Cardiac fibroblast (primary cell): ENCODE measurements around the gene DPH2.

Source experiments
- DNase-seq, 2 donors: peaks; one replicate each; pipeline versions ENCODE4 v3.0.0 to v3.0.0-alpha.2; 2010; ENCODE audit warnings: low read depth in 2 of 2
- H3K4me3 ChIP-seq, 2 donors: replicated peaks in 1 of 2; 1 replicate in 1 of 2; 2 replicates in 1 of 2; pipeline ENCODE4 v1.5.1; 2011; ENCODE audit warnings: low read depth in 2 of 2, low read length in 2 of 2, mild to moderate bottlenecking in 2 of 2, moderate library complexity in 1 of 2
- CTCF ChIP-seq: IDR thresholded peaks from one replicate; pipeline ENCODE4 v1.5.1; 2011; ENCODE audit warnings: low read depth, mild to moderate bottlenecking, low read length, inconsistent platforms

DPH2 gene

DNA sequence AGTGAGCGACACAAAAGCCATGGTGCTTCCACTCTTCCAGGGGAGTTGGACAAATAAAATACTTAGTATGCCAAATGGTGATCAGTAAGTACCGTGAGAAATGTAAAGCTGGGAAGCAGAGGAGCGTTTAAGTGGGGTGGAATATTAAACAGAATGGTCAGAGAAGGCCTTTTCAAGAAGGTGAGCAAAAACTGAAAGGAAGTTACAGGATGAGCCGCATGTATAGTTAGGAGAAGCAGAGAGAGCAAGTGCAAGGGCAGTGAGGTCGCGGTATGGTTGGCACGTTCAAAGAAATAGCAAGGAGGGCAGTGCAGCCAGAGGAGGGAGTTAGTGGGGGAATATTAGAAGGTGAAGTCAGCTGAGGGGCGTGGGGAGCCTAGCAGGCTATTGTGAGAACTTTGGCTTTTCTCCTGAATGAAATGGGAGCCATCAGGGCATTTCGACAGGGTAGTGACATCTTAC, 4.2 kb downstream of the DPH2 start:
- no peak for TF ChIP-seq CTCF
- peak in 1 of 2 donors; percentile 14 for DNase-seq
- H3K4me3 ChIP-seq = peak overlapping the region; percentile 91 to 94

DNA sequence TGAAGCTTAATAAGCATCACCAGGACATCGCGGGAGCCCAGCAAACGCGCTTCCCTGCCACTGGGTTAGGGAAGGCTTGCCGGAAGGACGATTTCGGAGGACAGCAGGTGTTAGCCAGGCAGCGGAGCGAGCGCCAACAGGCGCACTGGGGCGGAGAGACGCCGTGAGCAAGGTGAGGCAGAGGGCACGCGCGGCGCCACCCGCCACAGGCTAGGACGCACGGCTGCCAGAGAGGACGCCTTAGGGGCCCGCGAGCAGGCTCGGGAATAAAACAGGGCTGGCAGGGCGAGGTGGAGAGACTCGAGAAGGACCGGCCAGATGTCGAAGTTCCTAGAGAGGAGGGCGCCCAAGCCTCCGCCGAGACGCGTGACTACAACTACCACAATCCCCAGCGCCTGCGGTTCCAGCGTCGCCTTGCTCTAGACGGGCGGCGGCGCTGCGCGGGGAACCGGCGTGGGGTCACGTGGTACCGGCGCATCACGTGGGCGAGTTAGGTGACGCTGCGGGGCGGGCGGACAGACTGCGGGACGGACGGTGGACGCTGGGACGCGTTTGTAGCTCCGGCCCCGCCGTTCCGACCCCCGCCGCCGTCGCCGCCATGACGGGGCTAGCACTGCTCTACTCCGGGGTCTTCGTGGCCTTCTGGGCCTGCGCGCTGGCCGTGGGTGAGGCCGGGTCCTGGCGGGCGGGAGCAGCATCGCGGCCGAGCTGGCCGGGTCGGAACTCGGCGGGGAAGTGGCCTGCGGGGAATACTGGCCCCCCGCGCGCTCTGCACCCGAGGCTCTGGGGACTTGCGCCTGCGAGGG, 4.8 kb downstream of the DPH2 start, which contains the start of gene ATP6V0B:
Gene ATP6V0B, plus strand, starts transcription at position 518 of the 806 bp plus-strand sequence. Its CDS starts 81 bp downstream, at position 599.
- peak within 1 kb of the TSS; percentile 91 to 94 for H3K4me3 ChIP-seq
- peak; percentile 94 for DNase-seq
- no peak for TF ChIP-seq CTCF

- TF ChIP-seq CTCF = no peak
- DNase-seq = peak; percentile 20 to 37
- peak overlapping the region; percentile 91 to 94 for H3K4me3 ChIP-seq
Observed at GRCh38 chr1:43975249-43975961, 5.6 kb downstream of the DPH2 start.

GRCh38 chr1:43976045-43976444, 6.2 kb downstream of the DPH2 start:
- no peak for TF ChIP-seq CTCF

DNA sequence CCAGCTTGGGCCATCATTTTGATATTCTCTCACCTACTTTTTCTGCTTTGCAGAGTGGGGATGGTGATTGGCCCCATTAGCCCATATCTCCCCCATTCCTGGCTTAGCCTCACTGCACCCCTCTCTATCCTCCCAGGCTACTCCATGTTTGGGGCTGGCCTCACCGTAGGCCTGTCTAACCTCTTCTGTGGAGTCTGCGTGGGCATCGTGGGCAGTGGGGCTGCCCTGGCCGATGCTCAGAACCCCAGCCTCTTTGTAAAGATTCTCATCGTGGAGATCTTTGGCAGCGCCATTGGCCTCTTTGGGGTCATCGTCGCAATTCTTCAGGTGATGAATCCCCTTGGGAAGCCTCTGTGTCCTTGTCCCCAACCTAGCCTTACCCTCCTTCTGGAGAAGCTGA, 7.1 kb downstream of the DPH2 start:
- no peak for TF ChIP-seq CTCF
- no peak overlapping the region for H3K4me3 ChIP-seq
- no peak for DNase-seq

More at GRCh38 chr1:43976045-43976444, 6.2 kb downstream of the DPH2 start:
- no peak for DNase-seq
- peak overlapping the region; percentile 91 to 94 for H3K4me3 ChIP-seq

DNA sequence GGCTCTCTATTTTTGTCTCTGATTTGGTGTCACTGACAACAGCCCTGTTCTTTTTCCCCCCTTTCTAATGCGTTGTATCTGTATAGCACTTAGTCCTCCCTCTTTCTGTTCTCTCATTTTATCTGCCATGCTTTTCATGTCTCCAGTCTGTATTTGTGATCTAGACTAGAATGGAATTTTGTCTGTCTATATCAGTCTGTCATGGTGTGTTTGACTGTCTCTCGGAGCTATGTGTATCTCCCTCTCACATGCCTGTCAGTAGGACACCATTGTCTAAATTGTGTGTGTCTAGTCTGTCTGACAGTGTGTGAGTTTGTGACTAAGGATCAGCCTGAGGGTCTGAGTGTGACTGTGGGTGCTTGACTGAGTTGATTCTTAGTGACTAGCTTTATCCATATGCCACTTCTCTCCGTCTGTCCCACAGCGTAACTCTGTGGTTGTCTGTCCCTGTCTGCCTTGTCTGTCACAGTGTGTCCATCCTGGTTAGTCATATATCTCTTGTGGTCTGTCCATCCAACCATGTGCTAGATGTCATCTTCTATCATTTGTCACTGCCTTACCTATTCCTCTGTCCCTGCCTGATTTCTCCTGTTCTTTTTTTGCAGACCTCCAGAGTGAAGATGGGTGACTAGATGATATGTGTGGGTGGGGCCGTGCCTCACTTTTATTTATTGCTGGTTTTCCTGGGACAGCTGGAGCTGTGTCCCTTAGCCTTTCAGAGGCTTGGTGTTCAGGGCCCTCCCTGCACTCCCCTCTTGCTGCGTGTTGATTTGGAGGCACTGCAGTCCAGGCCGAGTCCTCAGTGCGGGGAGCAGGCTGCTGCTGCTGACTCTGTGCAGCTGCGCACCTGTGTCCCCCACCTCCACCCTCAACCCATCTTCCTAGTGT, 7.8 kb downstream of the DPH2 start:
- no peak for DNase-seq
- H3K4me3 ChIP-seq = no peak overlapping the region
- no peak for TF ChIP-seq CTCF
